HepG2 (cell line): ENCODE results near the gene ETV6. TPM values are rescaled to one million over a fixed set of nuclear protein-coding genes. Genes with fewer than 3 reads are reported as not detected.

Source experiments
- ATAC-seq: fragments of 200-7000 bp; cut with Tn5 transposase; 3 replicates; pipeline ENCODE4 v1.9.1; 2020; ENCODE audit warnings: mild to moderate bottlenecking, moderate library complexity
- BruUV-seq: library from RNA; stranded (reverse); fragments of 400-500 nt; replicated peaks from 2 replicates; lab custom pipeline; 2021; lab: Mats Ljungman, UMichigan
- CTCF ChIA-PET: fragments of 300-600 bp; formaldehyde crosslinking; extraction: SDS; loops from one replicate; lab custom pipeline; 2021; ENCODE audit warnings: low total read pairs, inconsistent platforms, low intra/inter-chr PET ratio; lab: Yijun Ruan, JAX
- POLR2A ChIA-PET: fragments of 350-600 bp; sonication (Branson Sonifier 250); formaldehyde crosslinking; loops from one replicate; lab custom pipeline; 2020; ENCODE audit warnings: antibody characterized with exemption, inconsistent platforms; lab: Yijun Ruan, JAX
- DNase-seq: peaks from one replicate; pipeline ENCODE4 v3.0.0-alpha.2; 2015; ENCODE audit warnings: low spot score
- FAIRE-seq: peaks from 3 replicates; lab custom pipeline; 2011; peaks lifted over from hg19 to GRCh38; lab: Jason Lieb, UNC
- H2AFZ ChIP-seq: one replicate; pipeline ENCODE4 v1.6.1; 2011; ENCODE audit warnings: low read length, inconsistent platforms
- H3K27ac ChIP-seq: fragments of 300-600 bp; 3 replicates; pipeline ENCODE4 v1.8.0; 2011; ENCODE audit warnings: mixed run types, mild to moderate bottlenecking, mixed read lengths, low read length, inconsistent platforms; ENCODE audit not compliant: insufficient read depth; ENCODE audit errors: extremely low read length
- H3K27me3 ChIP-seq, 2 experiments: fragments of 200-600 bp in 1 of 2; 2 replicates in 1 of 2; 3 replicates in 1 of 2; pipeline versions ENCODE4 v1.6.0 to v1.8.0; 2011; ENCODE audit warnings: low read length in 2 of 2, mild to moderate bottlenecking in 2 of 2, moderate library complexity in 2 of 2, inconsistent platforms in 1 of 2; ENCODE audit not compliant: insufficient read depth in 2 of 2, control insufficient read depth in 1 of 2
- H3K36me3 ChIP-seq, 2 experiments: fragments of 200-600 bp in 1 of 2; replicated peaks in 1 of 2; 2 replicates in 1 of 2; 3 replicates in 1 of 2; pipeline versions ENCODE4 v1.5.1 to v1.8.0; 2011; ENCODE audit warnings: low read length in 2 of 2, inconsistent platforms in 1 of 2; ENCODE audit not compliant: insufficient read depth in 2 of 2, control insufficient read depth in 1 of 2
- H3K4me1 ChIP-seq: 2 replicates; pipeline ENCODE4 v1.5.1; 2012; ENCODE audit warnings: low read length, inconsistent platforms; ENCODE audit not compliant: insufficient read depth
- H3K4me2 ChIP-seq: 2 replicates; pipeline ENCODE4 v1.6.0; 2011; ENCODE audit warnings: low read depth, low read length, inconsistent platforms
- H3K4me3 ChIP-seq, 3 experiments: fragments of 200-600 bp in 1 of 3; sonication (generic), shearing (Covaris generic) in 1 of 3; replicated peaks in 1 of 3; 2 replicates each; pipeline ENCODE4 v1.5.1; 2011 to 2016; ENCODE audit warnings: low read length in 3 of 3, inconsistent platforms in 2 of 3, low read depth in 2 of 3, mild to moderate bottlenecking in 2 of 3, control low read depth in 1 of 3, mixed read lengths in 1 of 3; ENCODE audit not compliant: insufficient read depth in 1 of 3
- H3K79me2 ChIP-seq: one replicate; pipeline ENCODE4 v1.6.1; 2011; ENCODE audit warnings: low read length, inconsistent platforms; ENCODE audit not compliant: insufficient read depth
- H3K9ac ChIP-seq: 2 replicates; pipeline ENCODE4 v1.6.0; 2011; ENCODE audit warnings: mild to moderate bottlenecking, low read depth, low read length, inconsistent platforms; ENCODE audit not compliant: insufficient read depth
- H3K9me3 ChIP-seq: 2 replicates; pipeline ENCODE4 v1.5.1; 2012; ENCODE audit warnings: mild to moderate bottlenecking, low read length
- H4K20me1 ChIP-seq: 2 replicates; pipeline ENCODE4 v1.6.0; 2011; ENCODE audit warnings: inconsistent platforms, mild to moderate bottlenecking, low read length, moderate library complexity; ENCODE audit not compliant: insufficient read depth
- CREBL2 ChIP-seq: sonication (generic); formaldehyde crosslinking; IDR thresholded peaks from 2 replicates; pipeline ENCODE4 v1.8.1; 2023; ENCODE audit warnings: missing genetic modification reagents, mild to moderate bottlenecking, borderline replicate concordance
- GATAD1 ChIP-seq: IDR thresholded peaks from 2 replicates; pipeline ENCODE4 v1.6.1; 2016; ENCODE audit warnings: missing genetic modification reagents, missing compliant biosample characterization
- HNF1B ChIP-seq: sonication (generic); formaldehyde crosslinking; IDR thresholded peaks from 2 replicates; pipeline ENCODE4 v1.5.1; 2020; ENCODE audit warnings: mild to moderate bottlenecking, moderate library complexity, missing genetic modification reagents
- KLF13 ChIP-seq: sonication (generic); formaldehyde crosslinking; IDR thresholded peaks from 2 replicates; pipeline ENCODE4 v1.4.0; 2020; ENCODE audit warnings: mild to moderate bottlenecking, missing genetic modification reagents
- POLR2AphosphoS5 ChIP-seq: IDR thresholded peaks from 2 replicates; pipeline ENCODE4 v1.6.1; 2012; ENCODE audit warnings: low read depth, low read length
- TAF1 ChIP-seq: sonication (generic); formaldehyde crosslinking; IDR thresholded peaks from 2 replicates; pipeline ENCODE4 v1.4.0; 2020; ENCODE audit warnings: missing genetic modification reagents
- TBX3 ChIP-seq: fragments of 450-650 bp; IDR thresholded peaks from 2 replicates; pipeline ENCODE4 v1.6.1; 2017; ENCODE audit warnings: antibody characterized with exemption, mild to moderate bottlenecking, inconsistent platforms, borderline replicate concordance
- TCF12 ChIP-seq, 2 experiments: fragments of 450-650 bp in 1 of 2; sonication (generic) in 1 of 2; formaldehyde crosslinking in 1 of 2; IDR thresholded peaks; 2 replicates each; pipeline versions ENCODE4 v1.6.1 to v1.8.0; 2017 to 2022; ENCODE audit warnings: antibody characterized with exemption in 1 of 2, mild to moderate bottlenecking in 1 of 2, missing genetic modification reagents in 1 of 2, moderate library complexity in 1 of 2
- TEAD3 ChIP-seq: optimal IDR thresholded peaks from 2 replicates; pipeline ENCODE3; 2016; ENCODE audit warnings: borderline replicate concordance
- ZBTB44 ChIP-seq: sonication (generic); formaldehyde crosslinking; IDR thresholded peaks from 2 replicates; pipeline ENCODE4 v1.4.0; 2020; ENCODE audit warnings: missing genetic modification reagents
- ZFP36L1 ChIP-seq: sonication (generic); formaldehyde crosslinking; IDR thresholded peaks from 2 replicates; pipeline ENCODE4 v1.8.0; 2022; ENCODE audit warnings: mild to moderate bottlenecking, missing genetic modification reagents, moderate library complexity
- ZNF274 ChIP-seq: sonication (generic); formaldehyde crosslinking; IDR thresholded peaks from 2 replicates; pipeline ENCODE4 v1.5.1; 2020; ENCODE audit warnings: mild to moderate bottlenecking, missing genetic modification reagents
- ZNF354B ChIP-seq: sonication (generic); formaldehyde crosslinking; IDR thresholded peaks from 2 replicates; pipeline ENCODE4 v1.8.0; 2022; ENCODE audit warnings: mild to moderate bottlenecking, missing genetic modification reagents
- ZNF382 ChIP-seq: sonication (generic); formaldehyde crosslinking; IDR thresholded peaks from 2 replicates; pipeline ENCODE4 v1.5.0; 2020; ENCODE audit warnings: missing genetic modification reagents, mild to moderate bottlenecking, borderline replicate concordance
- ZNF431 ChIP-seq: sonication (generic); formaldehyde crosslinking; IDR thresholded peaks from 2 replicates; pipeline ENCODE4 v1.9.0; 2022; ENCODE audit warnings: missing genetic modification reagents, low read depth, mild to moderate bottlenecking, borderline replicate concordance
- ZNF513 ChIP-seq: sonication (generic); formaldehyde crosslinking; conservative IDR thresholded peaks from 2 replicates; pipeline ENCODE4 v1.5.0; 2020; ENCODE audit warnings: missing genetic modification reagents
- ZNF567 ChIP-seq: sonication (generic); formaldehyde crosslinking; IDR thresholded peaks from 2 replicates; pipeline ENCODE4 v1.8.1; 2023; ENCODE audit warnings: mild to moderate bottlenecking, missing genetic modification reagents, borderline replicate concordance
- ZNF713 ChIP-seq: sonication (generic); formaldehyde crosslinking; IDR thresholded peaks from 2 replicates; pipeline ENCODE4 v1.4.0; 2020; ENCODE audit warnings: mild to moderate bottlenecking, missing genetic modification reagents
- ZNF790 ChIP-seq: sonication (generic); formaldehyde crosslinking; IDR thresholded peaks from 2 replicates; pipeline ENCODE4 v1.8.0; 2022; ENCODE audit warnings: missing genetic modification reagents, mild to moderate bottlenecking, borderline replicate concordance
- ZNF850 ChIP-seq: sonication (generic); formaldehyde crosslinking; conservative IDR thresholded peaks from 2 replicates; pipeline ENCODE4 v1.9.0; 2021; ENCODE audit warnings: mild to moderate bottlenecking, missing genetic modification reagents
- WGBS: methylation state at CpG from one replicate; pipeline ENCODE4 v1.1.6; 2017; ENCODE audit warnings: low lambda C conversion rate; 5-methylcytosine and 5-hydroxymethylcytosine counted together
- in situ Hi-C: cut with HindIII; loops from 2 replicates; pipeline ENCODE4 v1.10.0; 2017; ENCODE audit warnings: low pct_unique_long_range_greater_than_20kb; ENCODE audit not compliant: extremely low pct_ligation_motif_present
- intact Hi-C: fragments of 100-400 bp; cut with micrococcal nuclease; formaldehyde crosslinking; loops from one replicate; pipeline ENCODE4 v1.10.0; 2022; ENCODE audit not compliant: unreplicated experiment
- polyA plus RNA-seq, 8 experiments: library from polyadenylated mRNA; depleted of rRNA in 3 of 8; stranded (reverse) in 7 of 8; unstranded in 1 of 8; fragments of >200 nt; fragmentation: Illumina TruSeq in 4 of 8; extraction: Trizol in 4 of 8; gene quantifications; 2 replicates each; pipeline versions ENCODE4 v1.2.1 to v1.2.3, GENCODE V29; 2011 to 2016; ENCODE audit warnings: low read depth in 4 of 8, missing spikeins in 1 of 8, mixed read lengths in 1 of 8; ENCODE audit not compliant: insufficient read depth in 1 of 8
- total RNA-seq, 5 experiments: library from RNA; depleted of rRNA; stranded (reverse); fragments of >200 nt; fragmentation: Illumina TruSeq; extraction: Trizol; gene quantifications; 2 replicates each; pipeline ENCODE4 v1.2.3, GENCODE V29; 2016; ENCODE audit warnings: low read depth in 1 of 5

ETV6 gene
- total and polyA plus RNA-seq, 2 of the 13 experiments (the other 11 are each of a cell fraction or from before 2014, with no cell fraction given) = 2.2 to 3.0 TPM

GRCh38 chr12:11859705-11860425 is 210.4 kb downstream of the ETV6 start:
- intact Hi-C loops = no loop called here
- Histone ChIP-seq H3K36me3 (no peaks in the 10 kb centered on the region), H4K20me1 (no peaks in the 10 kb centered on the region), H2AFZ (no peak overlapping the region), H3K27ac (no peak overlapping the region), H3K9me3 (no peaks in the 10 kb centered on the region), H3K4me1 (peaks cover 25% of the 10 kb centered on the region), H3K27me3 (no peaks in the 10 kb centered on the region), H3K4me2 (no peak overlapping the region), H3K4me3 (no peak overlapping the region), H3K9ac (no peak overlapping the region)
- DNase-seq = no peak
- 93% methylated on average over 17 of the region's 17 CpGs for WGBS
- no TSS peak for BruUV-seq
- no peak for ATAC-seq
- no peak for FAIRE-seq
- ChIA-PET POLR2A (no interaction called here), CTCF (no interaction called here)
- TF ChIP-seq ZFP36L1 (CRISPR knock-in tag) (no peak), ZNF850 (no peak), ZNF354B (CRISPR knock-in tag) (no peak), KLF13 (CRISPR knock-in tag) (no peak), TBX3 (no peak), ZNF431 (CRISPR knock-in tag) (no peak), ZNF513 (no peak), GATAD1 (CRISPR knock-in tag) (no peak), TEAD3 (CRISPR knock-in tag) (no peak), CREBL2 (no peak), TCF12 (IDR thresholded peaks at IDR 0.05) (no peak), TCF12 (CRISPR knock-in tag; IDR thresholded peaks at IDR 0.05) (no peak), ZNF713 (CRISPR knock-in tag) (no peak), ZNF567 (CRISPR knock-in tag) (no peak), ZNF382 (CRISPR knock-in tag) (no peak), ZNF790 (CRISPR knock-in tag) (no peak), ZBTB44 (CRISPR knock-in tag) (no peak), HNF1B (CRISPR knock-in tag) (no peak), ZNF274 (CRISPR knock-in tag) (no peak), POLR2AphosphoS5 (no peak), TAF1 (CRISPR knock-in tag) (no peak)
- TF ChIP-seq, all 625 proteins: peak for 0
- H3K79me2 ChIP-seq = no peaks in the 10 kb centered on the region
- in situ Hi-C loops = no loop called here
